ENCODE measurements around the gene TMTC1.

Gene TMTC1

GRCh38 chr12:29702972-29703371 lies 80.8 kb downstream of the TMTC1 start:
- in situ Hi-C loops (cut with HindIII; ENCODE audit: low sequenced_read_pairs) = no loop called here
- no peak overlapping the region for H3K4me3 ChIP-seq (ENCODE audit: low read depth, low read length)
- TF ChIP-seq, protein P1, sequence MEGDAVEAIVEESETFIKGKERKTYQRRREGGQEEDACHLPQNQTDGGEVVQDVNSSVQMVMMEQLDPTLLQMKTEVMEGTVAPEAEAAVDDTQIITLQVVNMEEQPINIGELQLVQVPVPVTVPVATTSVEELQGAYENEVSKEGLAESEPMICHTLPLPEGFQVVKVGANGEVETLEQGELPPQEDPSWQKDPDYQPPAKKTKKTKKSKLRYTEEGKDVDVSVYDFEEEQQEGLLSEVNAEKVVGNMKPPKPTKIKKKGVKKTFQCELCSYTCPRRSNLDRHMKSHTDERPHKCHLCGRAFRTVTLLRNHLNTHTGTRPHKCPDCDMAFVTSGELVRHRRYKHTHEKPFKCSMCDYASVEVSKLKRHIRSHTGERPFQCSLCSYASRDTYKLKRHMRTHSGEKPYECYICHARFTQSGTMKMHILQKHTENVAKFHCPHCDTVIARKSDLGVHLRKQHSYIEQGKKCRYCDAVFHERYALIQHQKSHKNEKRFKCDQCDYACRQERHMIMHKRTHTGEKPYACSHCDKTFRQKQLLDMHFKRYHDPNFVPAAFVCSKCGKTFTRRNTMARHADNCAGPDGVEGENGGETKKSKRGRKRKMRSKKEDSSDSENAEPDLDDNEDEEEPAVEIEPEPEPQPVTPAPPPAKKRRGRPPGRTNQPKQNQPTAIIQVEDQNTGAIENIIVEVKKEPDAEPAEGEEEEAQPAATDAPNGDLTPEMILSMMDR (IDR thresholded peaks at IDR 0.05; ENCODE audit: low read depth, low read length) = no peak
- no peak for DNase-seq (ENCODE audit: low read depth, low spot score)

DNA sequence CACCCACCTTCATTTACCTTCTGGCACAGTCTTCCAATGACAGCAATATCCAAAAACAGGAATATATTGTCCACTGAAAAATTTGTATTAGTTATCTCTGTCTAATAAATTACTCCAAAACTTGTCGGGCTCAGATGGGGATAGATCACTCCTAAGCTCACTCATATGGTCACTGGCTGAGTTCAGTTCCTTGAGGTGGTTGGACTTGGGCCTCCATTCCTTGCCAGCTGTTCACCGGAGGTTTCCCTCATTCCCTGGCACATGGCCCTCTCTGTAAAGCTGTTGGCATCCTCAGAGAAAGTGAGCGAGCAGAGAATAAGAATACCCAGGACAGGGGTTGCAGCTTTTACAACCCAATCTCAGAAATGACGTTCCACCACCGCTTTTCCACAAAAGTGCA lies 81.5 kb downstream of the TMTC1 start:
- in situ Hi-C loops (cut with HindIII; ENCODE audit: low sequenced_read_pairs) = no loop called here
- no peak overlapping the region for H3K4me3 ChIP-seq (ENCODE audit: low read depth, low read length)
- DNase-seq (ENCODE audit: low read depth, low spot score) = no peak
- TF ChIP-seq, protein P1 (IDR thresholded peaks at IDR 0.05; ENCODE audit: low read depth, low read length) = no peak

GRCh38 chr12:29700761-29701481 lies 82.8 kb downstream of the TMTC1 start:
- in situ Hi-C loops (cut with HindIII; ENCODE audit: low sequenced_read_pairs) = no loop called here
- no peak for DNase-seq (ENCODE audit: low read depth, low spot score)
- no peak overlapping the region for H3K4me3 ChIP-seq (ENCODE audit: low read depth, low read length)
- TF ChIP-seq, protein P1 (IDR thresholded peaks at IDR 0.05; ENCODE audit: low read depth, low read length) = no peak

GRCh38 chr12:29698756-29699155 lies 85.0 kb downstream of the TMTC1 start:
- in situ Hi-C loops (cut with HindIII; ENCODE audit: low sequenced_read_pairs) = no loop called here
- DNase-seq (ENCODE audit: low read depth, low spot score) = no peak
- TF ChIP-seq, protein P1 (IDR thresholded peaks at IDR 0.05; ENCODE audit: low read depth, low read length) = no peak
- no peak overlapping the region for H3K4me3 ChIP-seq (ENCODE audit: low read depth, low read length)

GRCh38 chr12:29695800-29696199 lies 87.9 kb downstream of the TMTC1 start:
- no peak overlapping the region for H3K4me3 ChIP-seq (ENCODE audit: low read depth, low read length)
- no peak for DNase-seq (ENCODE audit: low read depth, low spot score)
- TF ChIP-seq, protein P1 (IDR thresholded peaks at IDR 0.05; ENCODE audit: low read depth, low read length) = no peak
- in situ Hi-C loops (cut with HindIII; ENCODE audit: low sequenced_read_pairs) = no loop called here

GRCh38 chr12:29695026-29695425 lies 88.7 kb downstream of the TMTC1 start:
- in situ Hi-C loops (cut with HindIII; ENCODE audit: low sequenced_read_pairs) = no loop called here
- H3K4me3 ChIP-seq (ENCODE audit: low read depth, low read length) = no peak overlapping the region
- DNase-seq (ENCODE audit: low read depth, low spot score) = no peak
- TF ChIP-seq, protein P1 (IDR thresholded peaks at IDR 0.05; ENCODE audit: low read depth, low read length) = no peak
